Measurements from ENCODE around the gene MAB21L4.

The MAB21L4 gene

DNA sequence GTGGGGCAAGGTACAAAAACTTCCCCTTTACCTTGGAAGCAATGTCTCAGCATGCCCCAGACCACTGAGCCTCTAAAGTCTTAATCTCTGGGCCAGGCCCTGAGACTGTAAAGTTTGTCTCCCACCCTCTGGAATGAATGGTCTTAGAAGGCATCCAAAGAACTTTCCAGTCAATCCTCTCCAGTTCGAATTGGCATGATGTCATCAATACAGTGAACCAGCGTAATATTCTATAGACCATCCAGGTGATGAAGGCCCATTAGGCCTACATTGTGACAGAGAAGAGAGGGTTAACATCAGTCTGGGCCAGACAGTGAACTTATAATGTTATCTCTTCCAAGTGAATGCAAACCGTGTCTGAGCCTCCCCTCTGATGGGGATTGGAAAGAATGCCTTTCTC, 11.2 kb downstream of the MAB21L4 start:
- DNase-seq, result no peak

DNA sequence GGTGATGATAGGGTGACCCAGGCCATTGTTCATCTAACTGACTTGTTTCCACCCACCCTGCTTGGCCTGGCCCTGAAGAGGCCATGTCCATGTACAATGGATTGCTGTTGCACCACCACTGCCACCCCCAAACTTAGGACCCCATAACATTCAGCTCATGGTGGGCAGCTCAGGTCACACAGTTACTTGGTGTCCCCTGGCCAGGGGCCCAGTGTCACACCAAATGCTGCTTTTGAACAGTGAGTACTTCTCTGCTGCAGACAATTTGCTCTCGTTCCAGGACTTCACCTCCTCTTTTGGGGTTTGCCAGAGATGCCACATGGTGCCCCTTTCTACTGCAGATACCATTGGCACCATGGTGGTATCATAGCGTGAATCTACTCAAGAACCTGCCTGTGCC, 11.7 kb downstream of the MAB21L4 start:
- DNase-seq, result no peak

DNA sequence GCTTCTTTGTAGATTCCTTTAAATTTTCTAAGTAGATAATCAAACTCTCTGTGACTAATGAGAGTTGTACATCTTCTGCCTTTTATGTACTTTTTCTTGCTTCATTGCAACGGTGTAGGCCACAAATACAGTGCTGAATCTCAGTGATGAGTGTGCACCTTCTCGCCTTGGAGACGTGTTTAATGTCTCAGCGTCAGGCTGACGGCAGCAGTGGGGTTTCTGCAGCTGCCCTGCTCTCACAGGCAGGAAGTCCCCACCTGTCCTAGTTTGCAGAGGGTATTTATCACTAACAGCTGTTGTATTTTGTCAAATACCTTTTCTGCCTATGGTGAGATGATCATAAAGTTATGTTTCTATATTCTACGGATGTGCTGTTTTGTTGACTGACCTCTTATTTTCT, 14.0 kb downstream of the MAB21L4 start:
- no peak for DNase-seq

DNA sequence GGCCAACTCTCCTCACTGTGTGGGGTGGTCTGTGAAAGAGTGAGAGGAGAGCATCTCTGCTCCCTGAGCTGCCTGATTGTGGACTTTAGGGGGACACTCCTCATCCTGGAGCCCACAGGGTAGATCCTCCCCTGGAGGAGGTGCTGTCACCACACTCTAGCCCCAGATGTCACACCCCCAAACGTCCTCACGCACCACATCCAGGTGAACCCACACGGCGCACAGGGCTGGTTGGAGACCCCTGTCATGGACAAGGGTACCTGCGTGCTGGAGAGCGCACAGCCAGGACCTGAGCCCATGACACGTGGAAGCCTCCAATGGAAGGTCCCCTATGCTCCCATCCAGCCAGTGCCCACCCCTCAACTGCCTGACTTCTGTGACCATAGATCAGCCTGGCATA, 16.9 kb downstream of the MAB21L4 start:
- no peak for DNase-seq

DNA sequence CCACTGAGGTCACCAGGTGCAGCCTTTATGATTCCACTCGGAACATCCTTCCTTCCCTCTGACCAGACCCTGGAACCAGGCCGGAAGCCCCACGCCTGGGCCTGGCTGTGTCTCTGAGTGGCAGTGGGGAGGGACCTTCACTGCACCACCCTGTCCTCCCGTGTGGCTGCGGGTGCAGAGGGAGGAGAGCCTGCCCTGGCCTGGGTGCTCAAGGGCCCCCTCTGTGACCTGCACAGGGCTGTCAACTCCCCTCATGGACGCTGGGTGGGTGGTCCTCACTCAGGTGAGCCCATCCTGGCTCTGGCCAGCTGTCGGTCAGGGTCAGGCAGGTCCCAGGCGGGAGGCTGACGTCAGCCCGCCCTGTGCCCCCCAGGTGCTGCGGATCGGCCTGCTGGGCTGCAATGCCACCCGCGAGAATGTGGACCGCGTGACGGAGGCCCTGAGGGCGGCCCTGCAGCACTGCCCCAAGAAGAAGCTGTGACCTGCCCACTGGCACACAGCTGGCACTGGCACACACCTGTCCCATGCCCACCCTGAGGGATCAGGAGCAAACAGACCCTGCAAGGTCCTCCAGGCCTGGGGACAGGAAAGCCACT, 17.5 kb downstream of the MAB21L4 start:
- no peak for DNase-seq

DNA sequence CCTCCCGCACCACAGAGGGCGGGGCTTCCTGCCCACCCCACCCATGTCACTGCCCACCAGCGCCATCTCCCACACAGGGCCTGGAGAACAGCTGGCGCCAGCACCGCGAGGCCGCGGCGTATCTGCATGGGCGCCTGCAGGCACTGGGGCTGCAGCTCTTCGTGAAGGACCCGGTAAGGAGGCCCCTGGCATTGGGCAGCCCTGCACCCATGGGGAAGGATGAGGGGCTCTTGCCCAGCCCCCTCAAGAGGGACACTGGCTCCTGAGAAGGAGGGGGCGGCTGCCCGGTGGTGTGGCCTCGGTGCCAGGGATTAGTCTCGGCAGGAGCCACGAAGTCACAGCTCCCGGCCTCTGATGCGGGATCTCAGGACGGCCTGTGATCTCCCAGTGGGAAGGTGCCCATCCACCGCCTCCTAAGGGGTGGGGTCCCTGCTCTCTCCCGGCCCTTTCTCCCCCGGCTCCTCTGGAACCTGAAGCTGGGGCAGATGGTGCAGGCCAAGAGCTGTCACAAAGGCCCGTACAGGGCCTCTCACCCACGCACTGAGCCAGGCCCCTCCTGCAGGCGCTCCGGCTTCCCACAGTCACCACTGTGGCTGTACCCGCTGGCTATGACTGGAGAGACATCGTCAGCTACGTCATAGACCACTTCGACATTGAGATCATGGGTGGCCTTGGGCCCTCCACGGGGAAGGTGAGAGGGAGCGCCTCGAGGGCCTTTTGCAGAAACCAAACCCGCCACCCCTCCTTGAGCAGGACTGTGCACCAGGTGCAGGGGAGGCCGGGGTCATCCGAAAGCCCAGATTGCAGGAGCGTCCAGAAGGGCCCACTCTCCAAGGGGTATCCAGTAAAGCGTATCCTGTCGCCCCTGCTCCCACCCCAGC, 18.3 kb downstream of the MAB21L4 start:
- DNase-seq, result no peak

DNA sequence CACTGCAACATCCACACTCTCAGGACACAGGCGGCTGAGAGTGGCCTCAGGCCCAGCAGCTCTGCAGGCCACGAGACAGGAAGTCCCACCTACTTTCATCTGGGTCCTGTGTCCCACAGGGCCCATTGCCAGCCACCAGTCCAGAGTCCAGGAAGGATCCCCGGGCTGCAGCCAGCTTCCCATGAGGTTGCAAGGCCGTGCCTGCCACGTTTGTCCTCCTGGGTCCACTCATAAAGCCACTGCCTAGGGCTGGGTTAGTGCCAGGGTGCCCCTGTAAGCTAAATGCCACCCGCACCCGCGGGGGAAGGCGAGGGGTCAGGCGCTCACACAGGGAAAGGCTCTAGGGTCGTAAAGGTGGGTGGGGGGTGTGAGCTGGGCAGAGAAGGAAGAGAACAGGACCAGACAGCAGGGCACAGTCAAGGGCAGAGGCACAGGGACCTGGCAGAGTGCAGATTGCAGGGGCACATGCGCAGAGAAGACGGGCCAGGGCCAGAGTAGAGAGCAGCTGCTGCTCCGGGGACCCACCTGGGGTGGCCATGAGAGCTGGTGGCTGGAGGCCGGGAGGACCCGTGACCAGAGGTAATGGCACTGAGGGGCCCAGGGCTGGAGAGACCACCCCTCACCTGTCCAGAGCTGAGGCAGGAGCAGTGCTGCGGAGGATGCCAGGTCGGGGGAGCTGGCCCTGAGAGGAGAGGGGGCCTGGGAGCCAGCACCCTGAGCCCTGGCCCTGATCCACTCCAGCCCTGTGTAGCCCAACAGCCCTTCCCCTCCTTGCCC, 19.3 kb downstream of the MAB21L4 start:
- no peak for DNase-seq

DNA sequence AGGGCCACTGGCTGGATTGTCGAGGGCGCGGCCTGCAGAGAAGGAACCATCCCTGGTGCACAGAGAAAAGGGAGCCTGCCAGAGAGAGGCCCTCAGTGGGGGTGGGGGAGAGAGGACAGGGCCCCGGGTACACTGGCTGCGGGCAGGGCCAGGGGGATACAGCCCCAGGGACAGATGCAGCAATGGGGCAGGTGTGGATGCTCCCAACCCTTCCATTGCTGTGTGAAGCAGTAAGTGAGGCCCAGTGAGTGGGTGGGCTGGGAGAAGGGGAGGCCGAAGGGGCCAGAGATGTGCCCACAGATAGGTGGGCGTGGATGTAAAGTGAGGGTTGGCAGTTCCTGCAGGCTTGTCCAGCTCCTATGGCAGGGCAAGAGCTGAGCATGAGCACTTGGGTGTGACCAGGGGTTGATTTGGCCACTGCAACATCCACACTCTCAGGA, 19.9 kb downstream of the MAB21L4 start:
- DNase-seq, result no peak

DNA sequence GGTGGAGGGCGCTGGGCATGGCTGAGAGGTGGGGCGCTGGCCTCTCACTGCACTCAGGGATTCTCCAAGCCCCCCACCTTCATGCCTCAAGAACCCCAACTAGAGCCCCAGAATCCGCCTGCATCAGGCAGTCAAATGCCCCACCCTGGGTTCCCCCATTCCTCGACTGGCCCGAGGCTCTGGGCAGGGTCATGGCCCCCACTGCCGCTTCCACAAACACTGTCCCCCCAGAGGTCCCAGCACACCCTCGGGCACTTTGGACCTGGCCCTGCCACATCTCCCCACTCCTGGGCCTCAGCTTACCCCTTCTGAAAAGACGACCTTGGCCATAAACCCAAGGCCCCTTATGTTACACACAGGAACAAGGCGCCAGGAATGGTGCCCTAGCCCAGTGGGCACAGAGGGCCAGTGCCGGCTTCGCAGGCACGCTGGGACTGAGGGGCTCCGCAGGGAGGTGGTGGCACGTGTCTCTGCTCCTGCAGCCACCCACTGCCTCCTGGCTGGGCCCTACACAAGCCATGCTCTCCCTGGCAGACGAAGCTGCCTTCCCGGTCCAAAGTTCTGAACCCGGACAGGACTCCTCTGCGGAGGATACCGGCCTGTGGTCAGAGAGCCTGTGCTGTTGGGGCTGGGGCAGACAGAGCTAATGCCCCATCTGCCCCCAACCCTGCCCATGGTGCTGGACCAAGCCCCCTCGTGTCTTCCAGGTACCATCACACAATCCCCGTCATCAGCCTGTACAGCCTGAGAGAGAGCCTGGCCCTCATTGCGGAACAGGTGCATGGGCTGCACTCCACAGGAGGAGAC, 20.5 kb downstream of the MAB21L4 start:
- no peak for DNase-seq

DNA sequence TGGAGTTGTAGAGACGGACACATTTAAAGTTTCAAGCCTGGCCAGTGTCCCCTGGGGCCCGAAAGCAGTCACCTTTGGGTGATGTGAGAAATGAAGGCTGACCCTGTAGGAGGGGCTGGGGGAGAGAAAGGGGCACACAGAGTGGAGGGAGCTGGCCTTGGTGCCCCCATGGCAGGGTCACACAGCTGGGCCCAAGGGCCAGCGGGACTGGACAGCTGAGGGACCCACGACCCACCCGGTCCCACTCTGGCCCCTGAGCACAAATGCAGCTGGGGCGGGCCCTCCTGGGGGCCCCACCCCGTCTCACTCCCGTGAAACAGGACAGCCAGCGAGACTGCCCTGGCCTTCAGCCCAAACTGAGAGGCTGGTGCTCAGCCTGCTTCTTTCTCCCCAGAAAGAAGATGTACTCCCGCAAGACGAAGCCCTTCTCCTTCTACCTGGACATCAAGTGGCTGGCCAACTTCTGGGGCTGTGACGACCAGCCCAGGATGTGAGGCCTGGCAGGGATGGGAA, 21.2 kb downstream of the MAB21L4 start:
- no peak for DNase-seq

DNA sequence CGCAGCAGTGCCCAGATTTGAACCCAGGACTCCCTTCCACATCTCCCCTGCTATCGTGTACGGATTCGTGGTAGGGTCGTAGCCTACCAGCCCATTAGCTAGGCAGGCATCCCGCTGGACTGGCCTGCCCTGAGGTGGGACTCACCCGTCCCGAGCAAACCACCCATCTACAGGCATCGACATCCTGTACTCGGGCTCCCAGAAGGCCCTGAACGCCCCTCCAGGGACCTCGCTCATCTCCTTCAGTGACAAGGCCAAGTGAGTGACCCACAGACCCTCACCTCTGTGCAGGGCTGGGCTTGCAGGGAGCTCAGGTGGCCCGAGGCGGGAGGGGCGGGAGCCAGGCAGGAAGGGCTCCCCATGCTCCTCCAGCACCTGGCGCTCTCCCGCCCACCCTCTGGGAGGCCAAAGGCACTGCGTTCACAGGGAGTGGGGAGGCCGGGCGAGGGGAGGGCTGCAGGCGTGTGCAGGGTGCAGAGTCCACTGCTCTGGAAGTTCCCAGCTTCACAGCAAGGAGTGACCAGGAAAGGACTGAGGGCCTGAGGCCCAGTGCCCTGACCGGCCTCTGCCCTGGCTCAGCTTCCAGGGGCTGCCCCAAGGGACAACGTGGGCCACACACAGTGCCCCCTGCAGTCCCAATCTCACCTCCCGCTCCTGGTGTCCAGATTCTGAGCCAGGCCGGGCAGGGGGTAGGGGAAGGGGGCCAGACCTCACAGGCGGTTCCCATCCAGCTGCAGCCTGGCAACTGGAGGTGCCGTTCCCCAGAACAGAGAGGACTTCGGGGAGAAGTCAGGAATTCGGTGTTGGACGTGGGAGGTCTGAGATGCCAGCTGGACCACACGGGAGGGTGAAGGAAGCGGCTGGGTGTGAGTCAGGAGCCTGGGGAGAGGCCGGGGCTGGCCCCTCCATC, 21.9 kb downstream of the MAB21L4 start:
- DNase-seq, result no peak

DNA sequence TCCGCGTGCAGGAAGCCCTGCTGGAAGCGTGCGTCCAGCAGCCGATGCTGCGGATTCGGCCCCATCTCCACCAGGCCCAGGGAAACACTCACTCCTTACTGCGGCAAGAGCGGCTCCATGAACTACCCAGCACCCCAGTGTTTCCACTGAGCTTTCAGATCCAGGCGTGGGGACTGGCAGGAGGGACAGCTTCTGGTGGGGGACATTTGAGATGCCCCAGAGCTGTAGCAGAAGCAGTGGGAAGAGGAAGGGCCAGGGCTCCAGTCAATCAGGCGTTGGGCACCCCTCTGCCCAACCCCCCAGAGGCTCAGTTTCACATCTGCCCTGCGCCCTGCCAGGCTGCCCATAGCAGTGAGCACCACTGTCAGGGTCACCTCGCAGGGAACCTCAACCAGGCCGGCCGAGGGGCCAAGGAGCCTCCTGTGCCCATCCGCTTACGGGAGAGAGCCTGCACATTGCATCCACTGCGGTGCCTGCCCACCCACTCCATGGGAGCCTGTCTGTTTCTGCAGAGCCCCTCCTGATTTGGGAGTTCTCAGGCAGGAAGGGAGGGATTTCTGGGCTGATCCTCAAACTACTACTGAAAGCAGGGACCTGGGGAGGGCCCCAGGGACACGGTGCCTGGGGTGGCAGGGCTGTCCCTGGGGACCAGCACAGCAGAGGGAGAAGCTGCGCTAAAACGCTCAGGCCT, 22.7 kb downstream of the MAB21L4 start:
- no peak for DNase-seq

DNA sequence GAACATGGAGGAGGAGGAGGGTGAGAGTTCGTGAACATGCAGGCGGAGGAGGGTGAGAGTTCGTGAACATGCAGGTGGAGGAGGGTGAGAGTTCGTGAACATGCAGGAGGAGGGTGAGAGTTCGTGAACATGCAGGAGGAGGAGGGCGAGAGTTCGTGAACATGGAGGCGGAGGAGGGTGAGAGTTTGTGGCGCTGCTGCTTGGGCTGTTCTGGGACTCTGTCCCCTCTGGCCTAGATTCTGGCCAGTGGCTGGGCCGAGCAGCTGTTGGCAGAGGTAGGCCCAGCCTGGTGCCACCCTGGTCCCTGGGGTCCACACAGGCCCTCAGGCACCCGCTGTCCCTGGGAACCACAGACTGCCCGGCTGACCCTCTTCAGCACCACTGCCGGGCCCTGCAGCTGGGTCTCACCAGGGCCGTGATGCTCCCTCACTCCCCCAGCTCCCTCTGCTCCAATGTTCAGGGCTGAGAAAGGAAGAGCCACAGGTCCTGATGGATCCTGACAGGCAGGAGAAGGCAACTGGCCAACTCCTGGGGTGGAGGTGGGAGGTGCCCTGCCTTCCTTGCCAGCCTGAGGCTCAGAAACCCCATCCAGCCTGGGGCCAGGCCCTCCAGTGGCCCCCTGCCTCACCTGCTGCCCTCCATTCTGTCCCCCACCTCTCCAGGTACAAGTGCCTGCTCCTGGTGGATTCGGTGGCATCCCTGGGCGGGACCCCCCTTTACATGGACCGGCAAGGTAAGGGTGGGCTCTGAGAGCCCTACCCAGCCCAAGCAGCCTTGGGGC, 23.4 kb downstream of the MAB21L4 start:
- DNase-seq, result no peak

DNA sequence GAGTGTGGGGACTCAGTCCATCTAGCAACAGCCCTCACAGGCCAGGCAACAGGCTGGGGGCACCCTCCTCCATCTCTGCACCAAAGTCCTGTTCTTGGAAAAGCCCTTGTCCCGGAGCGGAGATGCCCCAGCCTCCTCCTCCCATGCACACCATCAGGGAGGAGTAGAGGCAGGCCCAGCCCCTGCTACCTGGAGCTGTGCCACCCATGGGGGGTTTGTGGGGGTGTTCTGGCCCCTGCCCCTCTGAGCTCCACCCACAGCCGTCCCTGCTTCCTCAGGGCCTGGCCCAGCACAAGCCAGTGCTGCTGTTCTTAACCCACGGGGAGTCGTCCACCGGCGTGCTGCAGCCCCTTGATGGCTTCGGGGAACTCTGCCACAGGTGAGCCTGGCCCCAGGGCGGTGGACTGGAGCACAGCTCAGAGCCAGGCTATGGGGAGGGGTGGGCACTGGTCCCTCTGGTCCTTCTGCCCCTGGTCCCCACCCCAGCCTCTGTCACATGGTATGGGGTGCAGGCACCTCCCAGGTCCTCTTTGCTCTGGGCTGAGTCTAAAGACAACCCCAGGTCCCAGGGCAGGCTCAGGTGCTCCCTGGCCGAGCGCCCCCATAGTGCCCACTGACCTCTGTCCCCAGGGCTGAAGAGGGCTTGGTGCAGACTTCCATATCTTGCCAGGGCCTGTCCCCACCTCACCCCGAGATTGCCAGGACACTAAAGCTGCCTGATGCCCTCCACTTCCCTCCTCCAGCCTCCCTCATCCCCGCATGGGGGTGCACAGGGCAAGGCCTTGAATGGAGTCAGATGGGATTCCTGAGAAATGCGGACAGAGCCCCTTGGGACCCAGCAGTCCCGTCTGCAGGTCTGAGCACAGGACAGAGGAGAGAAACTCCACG, 24.6 kb downstream of the MAB21L4 start:
- no peak for DNase-seq

DNA sequence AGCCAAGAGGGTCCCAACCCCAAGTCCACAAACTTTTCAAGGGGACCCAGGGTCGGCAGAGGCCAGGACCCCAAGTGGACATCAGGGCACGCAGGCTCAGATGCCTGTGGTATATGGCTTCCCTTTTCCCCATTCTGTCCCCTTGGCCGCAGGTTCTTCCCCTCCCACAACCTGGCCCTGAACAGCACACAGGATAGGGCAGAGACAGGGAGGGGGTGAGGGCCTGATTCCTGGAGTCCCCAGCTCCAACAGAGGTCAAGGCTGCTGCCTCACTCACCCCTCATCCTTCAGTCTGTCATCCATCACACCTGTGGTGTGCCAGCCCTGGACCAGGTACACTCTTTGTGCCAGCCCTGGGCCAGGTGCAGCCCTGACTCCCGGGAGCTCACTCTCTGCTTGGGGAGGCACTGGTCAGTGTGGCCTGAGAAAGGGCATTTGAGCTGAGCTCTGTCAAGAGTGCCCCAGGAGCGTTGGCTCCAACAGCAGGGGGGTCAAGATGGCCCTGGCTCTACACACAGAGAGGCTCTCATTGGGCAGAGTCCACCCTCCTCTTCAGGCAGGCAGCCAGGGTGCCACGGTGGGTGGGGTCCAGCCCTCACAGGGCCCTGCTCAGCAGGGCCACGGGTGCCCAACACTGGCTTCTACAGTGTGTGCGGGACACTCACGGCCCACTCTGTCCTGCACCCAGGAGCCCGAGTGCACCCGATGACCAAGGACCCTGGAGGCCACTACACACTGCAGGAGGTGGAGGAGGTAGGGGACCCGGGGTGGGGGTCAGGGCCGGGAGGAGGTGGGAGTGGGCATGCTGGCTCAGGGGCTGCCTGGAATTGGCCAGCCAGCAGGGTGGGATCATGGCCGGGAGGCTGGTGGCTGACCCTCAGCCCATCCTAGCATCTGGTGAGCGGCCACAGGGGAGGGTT, 25.7 kb downstream of the MAB21L4 start:
- DNase-seq, result no peak
